Effector CD8-positive, alpha-beta T cell (primary cell): Measurements from ENCODE around the gene BBLN.
"Not testable (repeated sequence)": the region's sequence is repeated elsewhere in the genome, so short reads cannot be mapped to it uniquely, and the experiment has no call there.

Experiments used
- DNase-seq: peaks from one replicate; lab custom pipeline; 2025; lab: John Stamatoyannopoulos, UW

BBLN gene

GRCh38 chr9:128162215-128163026, 2.4 kb downstream of the BBLN start:
- no peak for DNase-seq

- no peak for DNase-seq
Observed at GRCh38 chr9:128163027-128163515, 3.0 kb downstream of the BBLN start.

GRCh38 chr9:128163523-128164306, 3.6 kb downstream of the BBLN start:
- DNase-seq = no peak

- DNase-seq = no peak
Observed at GRCh38 chr9:128164307-128164885, 4.3 kb downstream of the BBLN start.

GRCh38 chr9:128166169-128166568, 6.1 kb downstream of the BBLN start:
- no peak for DNase-seq

- DNase-seq = no peak
Observed at GRCh38 chr9:128167209-128167608, 7.1 kb downstream of the BBLN start.

- DNase-seq = no peak
Observed at GRCh38 chr9:128168731-128169308, 8.8 kb downstream of the BBLN start.

GRCh38 chr9:128169492-128169891, 9.4 kb downstream of the BBLN start:
- DNase-seq = no peak

GRCh38 chr9:128169925-128170324, 9.9 kb downstream of the BBLN start:
- DNase-seq = no peak

GRCh38 chr9:128174062-128174461, 14.0 kb downstream of the BBLN start:
- no peak for DNase-seq

GRCh38 chr9:128175102-128175563, 15.1 kb downstream of the BBLN start:
- no peak for DNase-seq

GRCh38 chr9:128175726-128176125, 15.7 kb downstream of the BBLN start:
- no peak for DNase-seq

GRCh38 chr9:128178806-128179431, 18.9 kb downstream of the BBLN start:
- DNase-seq = no peak

GRCh38 chr9:128180001-128180400, 19.9 kb downstream of the BBLN start:
- no peak for DNase-seq

GRCh38 chr9:128180447-128180846, 20.4 kb downstream of the BBLN start:
- DNase-seq = no peak

- DNase-seq = not testable (repeated sequence)
Observed at GRCh38 chr9:128181480-128181879, 21.4 kb downstream of the BBLN start.

GRCh38 chr9:128182893-128183588, 23.0 kb downstream of the BBLN start:
- no peak for DNase-seq

- DNase-seq = no peak
Observed at GRCh38 chr9:128185979-128186965, 26.2 kb downstream of the BBLN start.

- DNase-seq = no peak
Observed at GRCh38 chr9:128187361-128187760, 27.3 kb downstream of the BBLN start.

- no peak for DNase-seq
Observed at GRCh38 chr9:128188209-128188608, 28.1 kb downstream of the BBLN start.
